ENCODE data around the gene CCHCR1. TPM values are rescaled to one million over a fixed set of nuclear protein-coding genes. Genes with fewer than 3 reads are reported as not detected.

Gene CCHCR1
- polyA plus RNA-seq, 1 donor from 2014 or later = 19.7 TPM

- Histone ChIP-seq H2AFZ (ENCODE audit: low read depth, low read length) (no peak overlapping the region), H3K9me3 (ENCODE audit: low read length) (no peaks in the 10 kb centered on the region), H3K4me3 (ENCODE audit: low read length) (no peak overlapping the region), H3F3A (ENCODE audit: insufficient read depth, low read length, poor library complexity, severe bottlenecking) (no peaks in the 10 kb centered on the region), H3K79me2 (replicated peaks; ENCODE audit: insufficient read depth, low read length) (no peaks in the 10 kb centered on the region), H3K27me3 (ENCODE audit: insufficient read depth, low read depth, low read length) (no peaks in the 10 kb centered on the region), H4K20me1 (ENCODE audit: insufficient read depth) (no peaks in the 10 kb centered on the region), H3K36me3 (ENCODE audit: insufficient read depth, low read length) (no peaks in the 10 kb centered on the region), H3K9me2 (ENCODE audit: insufficient read depth, low read length) (no peaks in the 10 kb centered on the region), H3K9ac (ENCODE audit: low read length) (no peak overlapping the region), H3K27ac (ENCODE audit: low read length) (no peak overlapping the region), H3K4me2 (ENCODE audit: low read length) (no peak overlapping the region)
- no peak for TF ChIP-seq EZH2 (IDR thresholded peaks at IDR 0.05; ENCODE audit: borderline replicate concordance, insufficient read depth, low read length, poor library complexity, severe bottlenecking)
- TF ChIP-seq CTCF (IDR thresholded peaks at IDR 0.05; ENCODE audit: poor library complexity, severe bottlenecking) = no peak
- TF ChIP-seq RAD21 (conservative IDR thresholded peaks at IDR 0.05) = no peak
- TF ChIP-seq TAF1 (IDR thresholded peaks at IDR 0.05; ENCODE audit: low read depth) = no peak
- no peak for TF ChIP-seq REST (IDR thresholded peaks at IDR 0.05; ENCODE audit: borderline replicate concordance)
- no peak for TF ChIP-seq MXI1 (conservative IDR thresholded peaks at IDR 0.05; ENCODE audit: poor library complexity, severe bottlenecking)
- TF ChIP-seq EP300 (conservative IDR thresholded peaks at IDR 0.05; ENCODE audit: poor library complexity, severe bottlenecking) = no peak
- TF ChIP-seq POLR2AphosphoS5 (IDR thresholded peaks at IDR 0.05) = no peak
- no peak for TF ChIP-seq SMC3 (conservative IDR thresholded peaks at IDR 0.05; ENCODE audit: poor library complexity)
These were observed 12.2 kb downstream of the CCHCR1 start for GRCh38 chr6:31145386-31145785.

GRCh38 chr6:31144970-31145340 lies 12.6 kb downstream of the CCHCR1 start:
- Histone ChIP-seq H3K79me2 (replicated peaks; ENCODE audit: insufficient read depth, low read length) (no peaks in the 10 kb centered on the region), H3K27me3 (ENCODE audit: insufficient read depth, low read depth, low read length) (no peaks in the 10 kb centered on the region), H2AFZ (ENCODE audit: low read depth, low read length) (no peak overlapping the region), H3K9ac (ENCODE audit: low read length) (no peak overlapping the region), H3K36me3 (ENCODE audit: insufficient read depth, low read length) (no peaks in the 10 kb centered on the region), H3K9me3 (ENCODE audit: low read length) (no peaks in the 10 kb centered on the region), H3K9me2 (ENCODE audit: insufficient read depth, low read length) (no peaks in the 10 kb centered on the region), H3F3A (ENCODE audit: insufficient read depth, low read length, poor library complexity, severe bottlenecking) (no peaks in the 10 kb centered on the region), H3K4me2 (ENCODE audit: low read length) (no peak overlapping the region), H3K4me3 (ENCODE audit: low read length) (no peak overlapping the region), H4K20me1 (ENCODE audit: insufficient read depth) (no peaks in the 10 kb centered on the region), H3K27ac (ENCODE audit: low read length) (no peak overlapping the region)
- TF ChIP-seq POLR2AphosphoS5 (IDR thresholded peaks at IDR 0.05) (no peak), MXI1 (conservative IDR thresholded peaks at IDR 0.05; ENCODE audit: poor library complexity, severe bottlenecking) (no peak), EZH2 (IDR thresholded peaks at IDR 0.05; ENCODE audit: borderline replicate concordance, insufficient read depth, low read length, poor library complexity, severe bottlenecking) (no peak), TAF1 (IDR thresholded peaks at IDR 0.05; ENCODE audit: low read depth) (no peak), REST (IDR thresholded peaks at IDR 0.05; ENCODE audit: borderline replicate concordance) (no peak), RAD21 (conservative IDR thresholded peaks at IDR 0.05) (no peak), EP300 (conservative IDR thresholded peaks at IDR 0.05; ENCODE audit: poor library complexity, severe bottlenecking) (no peak), SMC3 (conservative IDR thresholded peaks at IDR 0.05; ENCODE audit: poor library complexity) (no peak), CTCF (IDR thresholded peaks at IDR 0.05; ENCODE audit: poor library complexity, severe bottlenecking) (no peak)
